H1 (cell line): ENCODE results near the gene VPS26A.

Source experiments
- CREB1 ChIP-seq: IDR thresholded peaks from 2 replicates; pipeline ENCODE4 v1.6.1; 2012; ENCODE audit warnings: inconsistent platforms
- HDAC6 ChIP-seq: IDR thresholded peaks from one replicate; pipeline ENCODE4 v1.7.1; 2012; ENCODE audit warnings: low read depth, mild to moderate bottlenecking, inconsistent platforms, low read length, moderate library complexity
- KDM5A ChIP-seq: fragments of 200-600 bp; IDR thresholded peaks from 2 replicates; pipeline ENCODE4 v1.7.1; 2012; ENCODE audit warnings: mild to moderate bottlenecking, low read length, inconsistent platforms, mixed read lengths
- POLR2AphosphoS5 ChIP-seq: IDR thresholded peaks from 2 replicates; pipeline ENCODE4 v1.6.1; 2011; ENCODE audit warnings: low read depth, low read length
- POU5F1 ChIP-seq: IDR thresholded peaks from 2 replicates; pipeline ENCODE4 v1.6.1; 2011; ENCODE audit warnings: low read depth, mild to moderate bottlenecking, low read length, moderate library complexity
- RFX5 ChIP-seq: IDR thresholded peaks from 2 replicates; pipeline ENCODE4 v1.6.1; 2011; ENCODE audit warnings: low read depth, low read length, improper control_type of control experiment, borderline replicate concordance
- RXRA ChIP-seq: IDR thresholded peaks from 2 replicates; pipeline ENCODE4 v1.6.1; 2011; ENCODE audit warnings: low read depth, mild to moderate bottlenecking, low read length, moderate library complexity; ENCODE audit not compliant: insufficient read depth
- TF ChIP-seq, protein P1 (sequence below): IDR thresholded peaks from 2 replicates; pipeline ENCODE4 v1.6.1; 2012; ENCODE audit warnings: inconsistent platforms
- TF ChIP-seq, protein P2 (sequence below), 3 experiments: IDR thresholded peaks; 1 replicate in 2 of 3; 2 replicates in 1 of 3; pipeline versions ENCODE4 v1.5.1 to v1.6.1; 2011; ENCODE audit warnings: low read length in 3 of 3, mild to moderate bottlenecking in 3 of 3, inconsistent platforms in 2 of 3, low read depth in 1 of 3, moderate library complexity in 1 of 3; ENCODE audit not compliant: insufficient read depth in 1 of 3; ENCODE audit errors: control extremely low read depth in 1 of 3

DNA sequence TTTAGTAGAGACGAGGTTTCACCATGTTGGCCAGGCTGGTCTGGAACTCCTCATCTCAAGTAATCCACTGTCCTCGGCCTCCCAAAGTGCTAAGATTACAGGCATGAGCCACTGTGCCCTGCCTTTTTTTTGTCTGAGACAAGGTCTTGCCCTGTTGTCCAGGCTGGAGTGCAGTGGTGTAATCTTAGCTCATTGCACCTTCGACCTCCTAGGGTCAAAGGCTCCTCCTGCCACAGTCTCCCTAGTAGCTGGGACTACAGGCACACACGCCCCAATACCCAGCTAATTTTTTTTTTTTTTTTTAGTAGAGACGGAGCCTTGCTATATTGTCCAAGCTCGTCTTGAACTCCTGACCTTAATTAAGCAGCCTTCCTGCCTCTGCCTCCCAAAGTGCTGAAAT, 29.2 kb downstream of the VPS26A start:
- TF ChIP-seq POU5F1 = no peak
- TF ChIP-seq, protein P1, sequence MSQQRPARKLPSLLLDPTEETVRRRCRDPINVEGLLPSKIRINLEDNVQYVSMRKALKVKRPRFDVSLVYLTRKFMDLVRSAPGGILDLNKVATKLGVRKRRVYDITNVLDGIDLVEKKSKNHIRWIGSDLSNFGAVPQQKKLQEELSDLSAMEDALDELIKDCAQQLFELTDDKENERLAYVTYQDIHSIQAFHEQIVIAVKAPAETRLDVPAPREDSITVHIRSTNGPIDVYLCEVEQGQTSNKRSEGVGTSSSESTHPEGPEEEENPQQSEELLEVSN = no peak
- TF ChIP-seq CREB1 = no peak
- TF ChIP-seq, protein P2, sequence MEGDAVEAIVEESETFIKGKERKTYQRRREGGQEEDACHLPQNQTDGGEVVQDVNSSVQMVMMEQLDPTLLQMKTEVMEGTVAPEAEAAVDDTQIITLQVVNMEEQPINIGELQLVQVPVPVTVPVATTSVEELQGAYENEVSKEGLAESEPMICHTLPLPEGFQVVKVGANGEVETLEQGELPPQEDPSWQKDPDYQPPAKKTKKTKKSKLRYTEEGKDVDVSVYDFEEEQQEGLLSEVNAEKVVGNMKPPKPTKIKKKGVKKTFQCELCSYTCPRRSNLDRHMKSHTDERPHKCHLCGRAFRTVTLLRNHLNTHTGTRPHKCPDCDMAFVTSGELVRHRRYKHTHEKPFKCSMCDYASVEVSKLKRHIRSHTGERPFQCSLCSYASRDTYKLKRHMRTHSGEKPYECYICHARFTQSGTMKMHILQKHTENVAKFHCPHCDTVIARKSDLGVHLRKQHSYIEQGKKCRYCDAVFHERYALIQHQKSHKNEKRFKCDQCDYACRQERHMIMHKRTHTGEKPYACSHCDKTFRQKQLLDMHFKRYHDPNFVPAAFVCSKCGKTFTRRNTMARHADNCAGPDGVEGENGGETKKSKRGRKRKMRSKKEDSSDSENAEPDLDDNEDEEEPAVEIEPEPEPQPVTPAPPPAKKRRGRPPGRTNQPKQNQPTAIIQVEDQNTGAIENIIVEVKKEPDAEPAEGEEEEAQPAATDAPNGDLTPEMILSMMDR (IDR thresholded peaks at IDR 0.05; ENCODE audit: control extremely low read depth in 1 of 3, insufficient read depth in 1 of 3, low read depth in 1 of 3, low read length in 3 of 3) = no peak
- no peak for TF ChIP-seq POLR2AphosphoS5
- no peak for TF ChIP-seq KDM5A
- no peak for TF ChIP-seq RXRA
- no peak for TF ChIP-seq HDAC6
- no peak for TF ChIP-seq RFX5
